ENCODE measurements around the gene UPK3A. TPM values are rescaled to one million over a fixed set of nuclear protein-coding genes. Genes with fewer than 3 reads are reported as not detected.

UPK3A gene
- total RNA-seq, 3 donors from 2014 or later: 0.67 TPM; not detected in 2

DNA sequence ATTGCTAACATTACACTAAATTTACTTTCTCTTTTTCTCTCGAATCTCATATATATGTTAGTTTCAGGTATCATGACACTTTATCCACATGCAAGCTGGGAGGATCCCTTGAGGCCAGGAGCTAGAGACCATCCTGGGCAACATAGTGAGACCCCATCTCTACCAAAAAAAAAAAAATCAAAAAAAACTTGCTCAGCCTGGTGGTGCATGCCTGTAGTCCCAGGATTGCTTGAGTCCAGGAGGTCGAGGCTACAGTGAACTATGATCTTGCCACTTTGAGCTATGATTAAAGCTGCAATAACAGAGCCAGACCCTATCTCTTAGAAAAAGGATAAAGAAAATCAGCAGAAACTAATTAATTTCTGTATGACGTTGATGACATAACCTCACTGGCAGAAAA, 3.7 kb upstream of the UPK3A start:
- DNase-seq: no peak
- TF ChIP-seq, protein P1, sequence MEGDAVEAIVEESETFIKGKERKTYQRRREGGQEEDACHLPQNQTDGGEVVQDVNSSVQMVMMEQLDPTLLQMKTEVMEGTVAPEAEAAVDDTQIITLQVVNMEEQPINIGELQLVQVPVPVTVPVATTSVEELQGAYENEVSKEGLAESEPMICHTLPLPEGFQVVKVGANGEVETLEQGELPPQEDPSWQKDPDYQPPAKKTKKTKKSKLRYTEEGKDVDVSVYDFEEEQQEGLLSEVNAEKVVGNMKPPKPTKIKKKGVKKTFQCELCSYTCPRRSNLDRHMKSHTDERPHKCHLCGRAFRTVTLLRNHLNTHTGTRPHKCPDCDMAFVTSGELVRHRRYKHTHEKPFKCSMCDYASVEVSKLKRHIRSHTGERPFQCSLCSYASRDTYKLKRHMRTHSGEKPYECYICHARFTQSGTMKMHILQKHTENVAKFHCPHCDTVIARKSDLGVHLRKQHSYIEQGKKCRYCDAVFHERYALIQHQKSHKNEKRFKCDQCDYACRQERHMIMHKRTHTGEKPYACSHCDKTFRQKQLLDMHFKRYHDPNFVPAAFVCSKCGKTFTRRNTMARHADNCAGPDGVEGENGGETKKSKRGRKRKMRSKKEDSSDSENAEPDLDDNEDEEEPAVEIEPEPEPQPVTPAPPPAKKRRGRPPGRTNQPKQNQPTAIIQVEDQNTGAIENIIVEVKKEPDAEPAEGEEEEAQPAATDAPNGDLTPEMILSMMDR (IDR thresholded peaks at IDR 0.05): no peak
- ATAC-seq: no peak
- Histone ChIP-seq H3K4me3 (no peak overlapping the region), H3K4me1 (ENCODE audit: low read depth) (peaks cover 16% of the 10 kb centered on the region), H3K36me3 (ENCODE audit: low read depth) (no peaks in the 10 kb centered on the region), H3K9me3 (no peaks in the 10 kb centered on the region)
- intact Hi-C loops (cut with DNase I, micrococcal nuclease): no loop called here

DNA sequence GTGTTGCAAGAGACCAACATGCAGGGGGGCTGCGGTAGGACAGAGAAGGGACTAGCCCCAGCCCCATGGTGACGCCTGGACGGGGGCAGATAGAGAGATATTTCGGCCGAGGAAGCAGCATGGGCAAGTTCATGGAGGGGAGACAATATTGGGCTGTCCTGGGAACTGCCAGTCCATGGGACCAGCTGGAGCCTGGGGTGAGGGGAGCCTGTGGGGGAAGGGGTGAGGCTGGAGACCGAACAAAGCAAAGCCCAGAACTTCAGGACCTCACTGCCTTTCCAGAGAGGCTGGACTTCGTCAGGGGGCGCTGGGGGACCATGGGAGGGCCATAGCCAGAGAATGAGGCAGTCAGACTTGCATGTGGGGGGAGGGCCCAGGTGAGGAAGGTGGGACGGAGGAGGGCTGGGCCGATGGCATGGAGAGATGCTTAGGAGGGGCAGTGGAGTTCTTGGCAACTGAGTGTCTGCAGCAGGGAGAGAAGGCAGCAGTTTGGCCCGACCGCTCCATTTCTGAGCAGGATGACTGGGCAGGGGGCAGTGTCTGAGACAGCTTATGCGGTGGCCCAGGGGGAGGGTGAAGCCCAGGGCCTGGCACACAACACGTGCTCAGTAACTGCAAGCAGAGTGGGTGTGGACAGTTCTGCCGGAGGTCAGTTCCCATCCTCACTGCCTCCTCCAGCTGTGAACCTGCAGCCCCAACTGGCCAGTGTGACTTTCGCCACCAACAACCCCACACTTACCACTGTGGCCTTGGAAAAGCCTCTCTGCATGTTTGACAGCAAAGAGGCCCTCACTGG, 712 bp downstream of the UPK3A start:
- H3K4me1 ChIP-seq (ENCODE audit: low read depth): peaks cover 14% of the 10 kb centered on the region
- H3K9me3 ChIP-seq: no peaks in the 10 kb centered on the region
- H3K4me3 ChIP-seq: no peak overlapping the region
- DNase-seq (no peak), ATAC-seq (no peak)
- H3K36me3 ChIP-seq (ENCODE audit: low read depth): no peaks in the 10 kb centered on the region
- TF ChIP-seq, protein P1 (IDR thresholded peaks at IDR 0.05): no peak
- intact Hi-C loops (cut with DNase I, micrococcal nuclease): no loop called here

DNA sequence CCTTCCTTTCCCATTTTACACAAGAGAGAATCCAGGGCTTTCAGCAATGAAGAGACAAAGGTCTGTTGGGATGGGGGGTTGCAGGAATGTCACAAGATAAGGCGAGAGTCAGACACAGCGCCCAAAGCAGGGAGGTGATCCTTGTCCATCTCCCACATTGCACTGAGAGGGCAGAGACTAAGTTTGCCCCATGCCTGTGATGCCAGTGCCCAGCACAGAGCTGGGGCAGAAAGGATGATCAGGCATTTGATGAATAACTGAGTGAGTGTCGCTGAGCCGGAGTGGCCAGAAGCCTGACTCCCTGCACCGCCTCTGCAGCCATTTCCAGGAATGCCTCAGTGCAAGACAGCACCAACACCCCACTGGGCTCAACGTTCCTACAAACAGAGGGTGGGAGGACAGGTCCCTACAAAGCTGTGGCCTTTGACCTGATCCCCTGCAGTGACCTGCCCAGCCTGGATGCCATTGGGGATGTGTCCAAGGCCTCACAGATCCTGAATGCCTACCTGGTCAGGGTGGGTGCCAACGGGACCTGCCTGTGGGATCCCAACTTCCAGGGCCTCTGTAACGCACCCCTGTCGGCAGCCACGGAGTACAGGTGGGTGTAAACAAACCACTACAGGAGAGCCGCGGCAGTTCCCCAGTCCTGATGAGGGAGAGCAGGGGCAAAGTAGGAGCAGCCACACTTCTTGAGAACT, 2.3 kb downstream of the UPK3A start:
- Histone ChIP-seq H3K9me3 (no peaks in the 10 kb centered on the region), H3K36me3 (ENCODE audit: low read depth) (no peaks in the 10 kb centered on the region), H3K4me3 (no peak overlapping the region), H3K4me1 (ENCODE audit: low read depth) (peaks cover 14% of the 10 kb centered on the region)
- TF ChIP-seq, protein P1 (IDR thresholded peaks at IDR 0.05): no peak
- intact Hi-C loops (cut with DNase I, micrococcal nuclease): no loop called here
- DNase-seq (no peak), ATAC-seq (no peak)

DNA sequence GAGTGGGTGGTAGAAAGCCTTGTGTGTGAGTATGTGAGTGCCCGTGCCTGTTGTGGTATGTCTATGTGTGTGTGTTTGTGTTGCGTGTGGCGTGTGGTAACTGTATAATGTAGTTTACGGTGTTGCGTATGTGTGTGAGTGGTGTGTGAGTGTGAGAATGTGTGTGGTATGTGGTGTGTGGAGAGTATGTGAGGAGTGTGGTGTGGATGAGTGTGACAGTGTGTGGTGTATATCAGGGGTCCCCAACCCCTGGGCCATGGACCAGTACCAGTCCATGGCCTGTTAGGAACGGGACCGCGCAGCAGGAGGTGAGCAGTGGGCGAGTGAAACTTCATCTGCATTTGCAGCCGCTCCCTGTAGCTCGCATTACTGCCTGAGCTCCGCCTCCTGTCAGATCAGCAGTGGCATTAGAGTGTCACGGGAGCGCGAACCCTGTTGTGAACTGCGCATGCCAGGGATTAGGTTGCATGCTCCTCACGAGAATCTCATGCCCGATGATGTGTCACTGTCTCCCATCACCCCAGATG, 5.7 kb downstream of the UPK3A start:
- H3K4me3 ChIP-seq: no peak overlapping the region

DNA sequence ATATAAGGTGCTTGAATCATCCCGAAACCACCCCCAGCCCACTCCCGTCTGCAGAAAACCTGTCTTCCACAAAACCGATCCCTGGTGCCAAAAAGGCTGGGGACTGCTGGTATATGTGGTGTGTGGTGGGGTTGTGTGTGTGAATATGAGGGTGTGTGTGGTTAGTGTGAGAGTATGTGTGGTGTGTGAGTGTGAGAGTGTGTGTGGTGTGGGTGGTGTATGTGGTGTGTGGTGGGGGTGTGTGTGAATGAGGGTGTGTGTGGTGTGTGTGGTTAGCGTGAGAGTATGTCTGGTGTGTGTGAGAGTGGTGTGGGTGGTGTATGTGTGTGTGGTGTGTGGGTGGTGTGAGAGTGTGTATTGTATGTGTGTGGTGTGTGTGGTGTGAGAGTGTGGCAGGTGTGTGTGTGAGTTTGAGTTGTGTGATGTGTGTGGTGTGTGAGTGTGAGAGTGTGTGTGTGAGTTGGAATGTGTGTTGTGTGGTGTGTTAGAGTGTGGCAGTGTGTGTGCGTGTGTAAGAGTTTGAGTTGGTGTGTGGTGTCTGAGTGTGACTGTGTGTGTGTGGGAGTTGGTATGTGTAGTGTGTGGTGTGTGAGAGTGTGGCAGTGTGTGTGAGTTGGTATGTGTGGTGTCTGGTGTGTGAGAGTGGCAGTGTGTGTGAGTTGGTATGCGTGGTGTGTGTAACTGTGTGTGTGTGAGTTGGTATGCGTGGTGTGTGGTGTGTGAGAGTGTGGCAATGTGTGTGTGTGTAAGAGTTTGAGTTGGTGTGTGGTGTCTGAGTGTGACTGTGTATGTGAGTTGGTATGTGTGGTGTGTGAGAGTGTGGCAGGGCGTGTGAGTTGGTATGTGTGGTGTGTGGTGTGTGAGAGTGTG, 6.5 kb downstream of the UPK3A start:
- no peak for DNase-seq
- Histone ChIP-seq H3K4me1 (ENCODE audit: low read depth) (peaks cover 5% of the 10 kb centered on the region), H3K4me3 (no peak overlapping the region), H3K36me3 (ENCODE audit: low read depth) (no peaks in the 10 kb centered on the region), H3K9me3 (no peaks in the 10 kb centered on the region)
- no peak for ATAC-seq
- TF ChIP-seq, protein P1 (IDR thresholded peaks at IDR 0.05): no peak
- intact Hi-C loops (cut with DNase I, micrococcal nuclease): no loop called here

More for the DNA sequence above, 5.7 kb downstream of the UPK3A start:
- Histone ChIP-seq H3K4me1 (ENCODE audit: low read depth) (peaks cover 5% of the 10 kb centered on the region), H3K36me3 (ENCODE audit: low read depth) (no peaks in the 10 kb centered on the region), H3K9me3 (no peaks in the 10 kb centered on the region)
- ATAC-seq (peak; percentile 72), DNase-seq (peak in 2 of 3 donors; percentile 68 to 70)
- intact Hi-C loops (cut with DNase I, micrococcal nuclease): no loop called here
- TF ChIP-seq, protein P1 (IDR thresholded peaks at IDR 0.05): no peak
